SW480 (cell line): ENCODE results near the gene SLC6A6.

Source experiments
- DNase-seq: peaks from one replicate; pipeline ENCODE4 v3.0.0-alpha.2; 2016; ENCODE audit warnings: low spot score

The SLC6A6 gene

DNA sequence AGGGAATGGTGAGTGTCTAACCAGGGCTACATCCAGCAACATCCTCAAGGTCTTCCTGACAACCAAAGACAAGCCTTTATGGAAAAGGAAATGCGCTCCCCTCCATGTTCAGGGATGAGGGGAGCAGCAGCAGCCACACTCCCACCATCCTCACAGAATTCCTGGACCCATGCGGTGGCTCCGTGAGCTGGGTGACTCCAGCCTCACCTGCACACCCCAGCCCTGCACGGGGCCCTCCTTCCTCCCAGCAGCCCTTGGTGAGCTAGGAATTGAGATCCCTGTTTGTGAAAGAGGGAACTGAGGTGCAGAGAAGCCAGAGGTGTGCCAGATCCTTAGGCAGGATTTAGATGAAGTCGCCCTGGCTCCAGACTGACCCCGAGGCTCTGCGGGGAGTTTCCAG, 85.4 kb downstream of the SLC6A6 start:
- DNase-seq, result no peak

DNA sequence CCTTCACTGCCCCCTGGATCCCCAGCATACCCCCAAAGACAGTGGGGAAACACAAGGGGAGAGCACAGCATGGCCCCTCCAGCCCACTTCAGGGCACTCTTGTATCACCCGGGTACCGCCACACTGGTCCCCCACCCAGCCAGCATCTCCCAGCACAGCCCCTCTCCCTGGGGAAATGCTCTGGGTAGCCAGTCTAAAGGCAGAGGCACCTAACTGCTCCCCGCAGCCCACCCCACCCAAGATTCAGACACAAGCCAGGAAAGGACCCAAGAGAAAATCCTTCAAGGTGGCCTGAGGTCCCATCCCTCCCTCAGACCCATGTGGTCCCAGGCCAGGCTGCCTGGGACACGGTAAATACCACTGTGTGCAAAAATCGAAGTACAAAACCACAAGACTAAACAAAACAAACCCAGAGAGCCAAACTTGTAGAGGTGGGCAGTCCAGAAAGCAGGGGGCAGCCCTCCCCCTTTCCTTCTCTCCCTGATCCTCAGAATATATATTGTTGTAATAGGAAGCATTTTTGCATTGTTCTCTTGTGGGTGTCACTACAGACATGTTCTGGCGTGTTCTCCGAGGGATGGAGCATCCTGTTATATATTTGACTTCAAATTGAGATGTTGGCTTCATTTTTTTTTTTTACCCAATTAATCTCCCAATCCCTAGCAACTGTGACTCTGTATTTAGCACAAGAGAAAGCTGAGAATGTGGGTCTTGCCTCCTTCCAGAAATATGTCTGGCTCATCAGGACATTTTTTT, 86.1 kb downstream of the SLC6A6 start:
- DNase-seq, result no peak

DNA sequence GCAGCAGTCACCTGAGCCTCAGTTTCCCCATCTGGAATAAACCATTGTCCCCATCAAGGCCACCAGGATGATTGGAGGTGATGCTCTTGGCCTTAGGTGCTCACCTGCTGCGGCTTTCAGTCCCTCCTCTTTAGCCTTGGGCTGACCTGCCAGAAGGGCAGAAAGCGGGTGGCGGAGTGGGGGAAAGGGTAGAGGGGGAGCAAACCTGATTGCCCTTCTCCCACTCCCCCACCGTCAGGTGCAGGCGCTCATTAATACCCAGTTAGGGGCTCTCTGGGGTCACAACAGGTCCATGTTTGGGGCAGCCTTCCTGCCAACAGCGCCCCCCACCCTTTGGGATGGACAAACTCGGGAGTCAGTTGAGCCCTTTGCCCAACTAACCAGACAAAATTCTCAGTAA, 87.2 kb downstream of the SLC6A6 start:
- DNase-seq, result no peak

DNA sequence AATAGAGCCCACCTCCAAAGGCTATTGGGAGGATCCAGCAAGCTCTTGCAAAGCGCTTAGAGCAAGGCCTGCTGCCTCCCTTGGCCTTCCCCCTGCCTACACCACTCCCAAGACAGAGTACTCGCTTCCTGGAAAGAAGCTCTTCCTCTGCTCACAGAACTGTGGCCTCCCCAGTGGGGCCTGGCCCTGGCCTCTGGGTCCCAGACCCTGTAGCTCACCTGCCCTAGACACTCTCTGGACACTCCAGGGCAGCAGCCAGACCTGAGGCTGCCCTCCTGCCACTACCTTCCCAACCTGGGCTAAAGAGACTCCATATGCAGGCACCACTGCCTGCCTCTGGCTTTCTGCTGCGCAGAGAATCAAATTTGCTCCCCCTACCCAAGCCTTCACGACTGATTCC, 87.8 kb downstream of the SLC6A6 start:
- DNase-seq, result no peak

DNA sequence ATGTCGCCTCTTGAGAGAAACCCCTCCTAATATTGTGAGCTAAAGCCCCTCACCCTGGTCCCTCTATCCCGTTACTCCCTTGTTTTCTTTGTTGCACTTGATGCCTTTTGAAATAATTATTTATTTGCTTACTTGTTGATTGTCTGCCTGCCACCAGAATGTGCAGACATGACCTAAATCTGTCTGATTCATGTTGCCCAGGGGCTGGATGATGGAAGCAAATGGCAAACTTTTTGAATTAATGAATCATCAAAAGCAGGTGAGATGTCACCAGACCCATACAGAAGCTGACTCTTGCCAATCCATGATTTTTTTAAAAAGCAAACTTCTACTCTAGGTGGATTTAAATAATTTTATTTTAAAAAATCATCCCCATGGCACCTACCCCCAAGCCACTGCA, 88.4 kb downstream of the SLC6A6 start:
- no peak for DNase-seq

- DNase-seq, result no peak
Observed at GRCh38 chr3:14491396-14492190, 89.2 kb downstream of the SLC6A6 start.

- DNase-seq, result no peak
Observed at GRCh38 chr3:14492948-14493881, 90.8 kb downstream of the SLC6A6 start.

DNA sequence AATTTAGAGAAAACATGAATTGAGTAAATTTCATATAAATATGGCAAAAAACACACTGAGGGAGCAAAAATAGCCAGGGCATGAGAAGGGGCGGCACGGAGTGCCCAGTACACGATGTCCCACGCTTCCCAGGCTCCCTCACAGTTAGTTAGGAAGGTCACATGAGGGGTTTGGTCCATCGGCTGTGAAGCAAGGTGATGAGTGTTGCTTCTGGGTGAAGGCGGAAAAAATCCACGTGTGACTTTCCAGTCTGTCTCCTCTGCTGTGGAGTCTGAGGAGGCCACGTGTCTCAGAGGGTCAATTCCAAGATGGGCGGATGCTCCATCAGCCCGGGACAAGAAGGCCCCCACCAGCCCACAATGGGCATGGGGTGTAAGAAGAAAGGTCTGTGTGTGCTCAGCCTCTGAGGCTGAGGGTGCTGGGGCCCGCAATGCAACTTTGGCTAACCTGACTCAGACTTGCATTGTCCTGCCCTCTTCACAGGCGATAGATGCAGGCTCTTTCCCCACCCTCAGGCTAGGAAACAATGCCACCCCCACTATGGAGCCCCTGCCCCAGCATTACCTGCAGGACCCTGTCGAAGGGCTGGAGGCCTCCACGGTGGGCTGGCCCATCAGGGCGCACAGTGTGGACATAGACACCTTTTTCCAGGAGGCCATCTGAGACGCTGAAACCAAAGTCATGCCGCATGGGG, 92.0 kb downstream of the SLC6A6 start:
- DNase-seq, result no peak

- no peak for DNase-seq
Observed at GRCh38 chr3:14494973-14495300, 92.5 kb downstream of the SLC6A6 start.

DNA sequence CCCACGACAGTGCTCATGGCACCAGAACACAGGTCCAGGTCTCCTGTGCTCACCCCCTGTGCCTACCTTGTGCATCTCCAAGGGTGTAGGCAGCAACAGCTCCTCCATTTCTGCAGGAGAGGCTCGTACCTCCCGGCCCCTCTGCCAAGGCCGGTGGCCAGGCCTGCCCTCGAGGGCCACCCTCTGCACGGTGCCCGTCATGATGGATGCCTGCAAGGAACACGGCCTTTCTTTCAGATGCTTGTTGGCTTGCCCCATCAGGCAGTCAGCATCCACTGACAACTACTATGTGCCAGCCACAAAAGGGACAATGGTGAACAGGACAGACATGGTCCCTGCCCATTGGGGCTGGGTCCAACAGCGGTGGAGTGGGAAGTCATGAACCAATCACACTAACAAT, 93.9 kb downstream of the SLC6A6 start:
- DNase-seq, result no peak

GRCh38 chr3:14497321-14497720, 94.9 kb downstream of the SLC6A6 start:
- no peak for DNase-seq

- no peak for DNase-seq
Observed at GRCh38 chr3:14502472-14502871, 100.1 kb downstream of the SLC6A6 start.

- no peak for DNase-seq
Observed at GRCh38 chr3:14503033-14503705, 100.8 kb downstream of the SLC6A6 start.

DNA sequence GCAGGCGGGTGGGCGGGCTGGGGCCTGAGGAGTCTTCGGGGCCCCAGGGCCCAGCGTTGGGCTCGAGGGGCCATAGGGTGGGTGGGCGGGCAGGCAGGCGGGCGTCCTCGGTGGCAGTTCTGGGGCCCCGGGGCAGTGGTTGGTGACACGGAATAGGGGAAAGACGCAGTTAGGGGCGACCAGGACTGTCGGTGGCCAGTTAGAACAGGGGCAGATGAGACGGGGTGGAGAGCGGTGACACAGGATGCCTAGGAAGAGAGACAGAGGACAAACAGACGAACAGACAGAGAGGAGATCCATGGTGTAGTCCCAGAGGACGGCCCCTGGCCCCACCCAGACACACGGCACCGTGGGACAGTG, 101.3 kb downstream of the SLC6A6 start:
- no peak for DNase-seq

DNA sequence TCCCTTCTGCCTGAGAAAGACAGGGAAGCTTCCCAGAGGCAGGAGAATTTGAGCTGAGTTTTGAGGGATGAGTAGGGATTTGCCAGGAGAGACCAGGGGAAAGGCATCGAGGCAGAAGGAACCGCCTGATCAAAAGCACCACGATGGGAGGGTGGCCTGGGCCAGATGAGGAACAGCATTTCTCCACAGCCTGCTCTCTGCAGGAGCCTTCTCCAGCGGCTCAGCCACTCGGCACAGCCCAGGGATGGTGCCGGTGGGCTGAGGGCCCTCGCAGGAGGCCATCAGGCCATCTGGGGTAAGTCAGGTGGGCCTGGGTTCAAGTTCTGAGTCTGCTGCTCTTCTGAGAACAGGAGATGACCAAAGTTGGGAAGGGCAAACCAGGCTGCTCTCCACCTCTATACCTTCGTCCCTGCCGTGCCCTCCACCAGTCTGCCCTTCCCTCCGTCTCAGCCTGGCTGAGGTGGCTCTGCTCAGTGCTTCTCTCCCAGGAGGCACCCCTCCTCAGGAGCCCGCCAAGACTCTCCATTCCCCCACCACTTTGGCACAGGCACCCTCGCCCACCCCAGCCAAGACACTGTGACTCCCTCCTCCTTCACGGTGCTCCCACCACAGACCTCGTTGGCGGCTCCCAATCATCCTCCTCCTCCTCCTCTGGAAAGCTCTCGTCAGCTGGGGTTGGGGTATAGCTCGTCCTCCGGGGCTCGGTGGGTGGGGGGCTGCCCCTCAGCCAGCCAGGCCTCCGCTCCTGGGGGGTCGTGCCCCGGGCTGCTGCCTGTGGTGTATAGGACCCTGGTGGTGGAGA, 102.8 kb downstream of the SLC6A6 start:
- DNase-seq, result no peak

- DNase-seq, result no peak
Observed at GRCh38 chr3:14505803-14506500, 103.5 kb downstream of the SLC6A6 start.

DNA sequence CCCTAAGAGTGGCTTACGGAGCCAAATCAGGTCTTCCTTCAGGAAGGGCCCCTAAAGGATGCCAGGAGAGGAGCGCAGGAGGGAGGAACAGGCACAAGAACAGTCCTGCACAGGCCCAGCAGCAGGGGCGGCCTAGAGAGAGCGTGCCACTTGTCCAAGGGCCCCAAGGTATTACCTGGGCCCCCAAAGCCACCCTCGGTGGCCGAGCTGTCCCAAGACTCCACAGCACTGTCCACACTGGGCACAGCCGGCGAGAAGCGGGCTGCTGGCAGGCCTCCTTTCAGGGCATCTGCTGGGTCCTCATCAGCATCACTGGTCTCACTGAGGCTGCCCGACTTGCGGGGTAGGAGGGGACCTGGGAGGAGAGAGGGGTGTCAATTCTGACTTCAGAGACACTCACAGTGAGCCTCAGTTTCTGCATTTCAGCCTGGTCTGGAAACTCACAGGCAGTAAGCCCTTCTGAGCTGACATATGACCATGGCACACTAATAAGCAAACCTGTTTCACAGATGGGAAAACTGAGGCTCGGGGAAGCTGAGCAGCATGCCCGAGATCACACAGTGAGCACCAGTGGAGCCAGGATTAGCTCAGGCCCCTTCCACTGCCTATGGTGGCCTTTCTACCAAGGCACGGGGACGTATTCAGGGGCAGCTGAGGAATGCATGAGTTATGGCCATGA, 104.4 kb downstream of the SLC6A6 start:
- no peak for DNase-seq

DNA sequence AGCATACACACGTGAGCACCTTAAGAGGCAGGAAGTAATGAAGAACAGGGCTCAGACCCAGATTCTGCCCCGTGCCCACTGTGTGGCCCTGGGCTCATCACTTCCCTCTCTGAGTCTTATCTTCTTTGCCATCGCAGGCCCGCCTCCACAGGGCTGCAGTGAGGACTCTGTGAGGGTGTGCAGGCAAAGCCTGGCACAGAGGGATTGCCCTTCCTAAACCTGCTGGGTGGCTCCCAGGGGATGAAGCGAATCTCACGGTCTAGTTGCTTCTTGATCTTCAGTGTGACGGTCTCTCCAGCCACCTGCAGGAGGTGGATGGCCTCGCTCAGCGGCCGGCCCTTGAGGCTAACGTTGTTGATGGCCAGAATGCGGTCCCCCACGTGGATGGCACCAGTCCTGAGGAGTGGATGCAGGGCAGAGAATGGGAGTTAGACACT, 104.9 kb downstream of the SLC6A6 start:
- DNase-seq, result no peak

GRCh38 chr3:14507757-14508504, 105.5 kb downstream of the SLC6A6 start:
- no peak for DNase-seq
